SK-N-SH treated with all-trans-retinoic acid at 6 μM for 48 hours (cell line): ENCODE data around the gene PDPR.

ENCODE experiments used
- ATAC-seq: fragments of 200-7000 bp; cut with Tn5 transposase; 3 replicates; pipeline ENCODE4 v1.9.1; 2020; ENCODE audit warnings: mild to moderate bottlenecking, moderate library complexity
- ARNTL ChIP-seq: fragments of 450-650 bp; formaldehyde crosslinking; IDR thresholded peaks from 2 replicates; pipeline ENCODE4 v1.5.0; 2020; ENCODE audit warnings: low read depth, mild to moderate bottlenecking, moderate library complexity, borderline replicate concordance
- BACH2 ChIP-seq: fragments of 250-450 bp; sonication (Bioruptor Pico); IDR thresholded peaks from 2 replicates; pipeline ENCODE4 v1.9.0; 2021; ENCODE audit warnings: mild to moderate bottlenecking, borderline replicate concordance
- ESRRG ChIP-seq: fragments of 250-450 bp; sonication (Bioruptor Pico); IDR thresholded peaks from 2 replicates; pipeline ENCODE4 v1.6.1; 2021; ENCODE audit warnings: mild to moderate bottlenecking
- OSR1 ChIP-seq: fragments of 250-450 bp; sonication (Bioruptor Pico); IDR thresholded peaks from 2 replicates; pipeline ENCODE4 v1.8.0; 2022; ENCODE audit warnings: moderate library complexity, mild to moderate bottlenecking, inconsistent platforms
- PPARA ChIP-seq: fragments of 250-450 bp; sonication (Bioruptor Pico); IDR thresholded peaks from 2 replicates; pipeline ENCODE4 v1.5.0; 2020; ENCODE audit warnings: mild to moderate bottlenecking, borderline replicate concordance
- RARB ChIP-seq: fragments of 250-450 bp; sonication (Bioruptor Pico); IDR thresholded peaks from 2 replicates; pipeline ENCODE4 v1.8.0; 2021; ENCODE audit warnings: mild to moderate bottlenecking, moderate library complexity
- SNAI2 ChIP-seq: fragments of 250-450 bp; sonication (Bioruptor Pico); IDR thresholded peaks from 2 replicates; pipeline ENCODE4 v1.5.0; 2020; ENCODE audit warnings: mild to moderate bottlenecking, moderate library complexity
- TOX ChIP-seq: fragments of 250-450 bp; sonication (Bioruptor Pico); IDR thresholded peaks from 2 replicates; pipeline ENCODE4 v1.8.0; 2021; ENCODE audit warnings: mild to moderate bottlenecking, moderate library complexity, borderline replicate concordance
- ZC3H10 ChIP-seq: fragments of 250-450 bp; sonication (Bioruptor Pico); IDR thresholded peaks from 2 replicates; pipeline ENCODE4 v1.5.1; 2021; ENCODE audit warnings: mild to moderate bottlenecking, moderate library complexity
- ZFP3 ChIP-seq: fragments of 250-450 bp; sonication (Bioruptor Pico); IDR thresholded peaks from 2 replicates; pipeline ENCODE4 v1.5.0; 2020; ENCODE audit warnings: mild to moderate bottlenecking, moderate library complexity
- ZFP30 ChIP-seq: fragments of 450-650 bp; formaldehyde crosslinking; IDR thresholded peaks from 2 replicates; pipeline ENCODE4 v1.5.0; 2022; ENCODE audit warnings: mild to moderate bottlenecking, moderate library complexity
- ZNF565 ChIP-seq: fragments of 450-650 bp; formaldehyde crosslinking; conservative IDR thresholded peaks from 2 replicates; pipeline ENCODE4 v1.5.0; 2020; ENCODE audit warnings: low read depth, mild to moderate bottlenecking, moderate library complexity
- ZNF8 ChIP-seq: fragments of 450-650 bp; formaldehyde crosslinking; IDR thresholded peaks from 2 replicates; pipeline ENCODE4 v1.5.0; 2020; ENCODE audit warnings: mild to moderate bottlenecking, moderate library complexity
- TF ChIP-seq, protein P1 (sequence below): fragments of 250-450 bp; sonication (Bioruptor Pico); IDR thresholded peaks from 2 replicates; pipeline ENCODE4 v1.8.0; 2021; ENCODE audit warnings: low read depth, mild to moderate bottlenecking, moderate library complexity, borderline replicate concordance
- TF ChIP-seq, protein P2 (sequence below): fragments of 250-450 bp; sonication (Bioruptor Pico); IDR thresholded peaks from 2 replicates; pipeline ENCODE4 v1.5.0; 2020; ENCODE audit warnings: mild to moderate bottlenecking, moderate library complexity
- TF ChIP-seq, protein P3 (sequence below): fragments of 250-450 bp; sonication (Bioruptor Pico); IDR thresholded peaks from 2 replicates; pipeline ENCODE4 v1.5.1; 2020; ENCODE audit warnings: low read depth, mild to moderate bottlenecking, moderate library complexity
- TF ChIP-seq, protein P4 (sequence below): fragments of 250-450 bp; sonication (Bioruptor Pico); IDR thresholded peaks from 2 replicates; pipeline ENCODE4 v1.5.1; 2021; ENCODE audit warnings: mild to moderate bottlenecking, moderate library complexity
- TF ChIP-seq, protein P5 (sequence below): fragments of 250-450 bp; sonication (Bioruptor Pico); IDR thresholded peaks from 2 replicates; pipeline ENCODE4 v1.8.0; 2020; ENCODE audit warnings: mild to moderate bottlenecking, moderate library complexity, borderline replicate concordance

Gene PDPR

DNA sequence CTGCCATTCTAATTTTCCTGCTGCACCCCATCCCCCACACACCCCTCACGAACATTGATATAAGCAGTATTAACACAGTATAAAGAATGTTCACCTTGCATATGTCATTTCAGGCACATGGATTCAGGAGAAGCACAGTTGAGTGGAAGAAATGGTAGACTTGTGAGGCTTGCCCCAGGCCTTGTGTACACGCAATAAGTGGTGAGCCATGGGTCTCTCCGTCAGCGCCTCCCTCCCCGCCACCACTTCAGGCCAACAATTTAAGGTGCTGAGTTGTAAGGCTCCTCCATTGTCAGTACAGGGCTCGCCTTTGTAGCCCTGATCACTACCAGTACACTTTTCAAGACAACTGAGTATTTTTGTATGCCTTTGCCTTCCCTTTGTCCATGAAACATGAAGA lies 47.2 kb downstream of the PDPR start:
- TF ChIP-seq ZFP3 (CRISPR knock-in tag) = no peak
- TF ChIP-seq, protein P1, sequence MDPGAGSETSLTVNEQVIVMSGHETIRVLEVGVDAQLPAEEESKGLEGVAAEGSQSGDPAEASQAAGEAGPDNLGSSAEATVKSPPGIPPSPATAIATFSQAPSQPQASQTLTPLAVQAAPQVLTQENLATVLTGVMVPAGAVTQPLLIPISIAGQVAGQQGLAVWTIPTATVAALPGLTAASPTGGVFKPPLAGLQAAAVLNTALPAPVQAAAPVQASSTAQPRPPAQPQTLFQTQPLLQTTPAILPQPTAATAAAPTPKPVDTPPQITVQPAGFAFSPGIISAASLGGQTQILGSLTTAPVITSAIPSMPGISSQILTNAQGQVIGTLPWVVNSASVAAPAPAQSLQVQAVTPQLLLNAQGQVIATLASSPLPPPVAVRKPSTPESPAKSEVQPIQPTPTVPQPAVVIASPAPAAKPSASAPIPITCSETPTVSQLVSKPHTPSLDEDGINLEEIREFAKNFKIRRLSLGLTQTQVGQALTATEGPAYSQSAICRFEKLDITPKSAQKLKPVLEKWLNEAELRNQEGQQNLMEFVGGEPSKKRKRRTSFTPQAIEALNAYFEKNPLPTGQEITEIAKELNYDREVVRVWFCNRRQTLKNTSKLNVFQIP (CRISPR knock-in tag) = no peak
- TF ChIP-seq ESRRG = no peak
- TF ChIP-seq, protein P2, sequence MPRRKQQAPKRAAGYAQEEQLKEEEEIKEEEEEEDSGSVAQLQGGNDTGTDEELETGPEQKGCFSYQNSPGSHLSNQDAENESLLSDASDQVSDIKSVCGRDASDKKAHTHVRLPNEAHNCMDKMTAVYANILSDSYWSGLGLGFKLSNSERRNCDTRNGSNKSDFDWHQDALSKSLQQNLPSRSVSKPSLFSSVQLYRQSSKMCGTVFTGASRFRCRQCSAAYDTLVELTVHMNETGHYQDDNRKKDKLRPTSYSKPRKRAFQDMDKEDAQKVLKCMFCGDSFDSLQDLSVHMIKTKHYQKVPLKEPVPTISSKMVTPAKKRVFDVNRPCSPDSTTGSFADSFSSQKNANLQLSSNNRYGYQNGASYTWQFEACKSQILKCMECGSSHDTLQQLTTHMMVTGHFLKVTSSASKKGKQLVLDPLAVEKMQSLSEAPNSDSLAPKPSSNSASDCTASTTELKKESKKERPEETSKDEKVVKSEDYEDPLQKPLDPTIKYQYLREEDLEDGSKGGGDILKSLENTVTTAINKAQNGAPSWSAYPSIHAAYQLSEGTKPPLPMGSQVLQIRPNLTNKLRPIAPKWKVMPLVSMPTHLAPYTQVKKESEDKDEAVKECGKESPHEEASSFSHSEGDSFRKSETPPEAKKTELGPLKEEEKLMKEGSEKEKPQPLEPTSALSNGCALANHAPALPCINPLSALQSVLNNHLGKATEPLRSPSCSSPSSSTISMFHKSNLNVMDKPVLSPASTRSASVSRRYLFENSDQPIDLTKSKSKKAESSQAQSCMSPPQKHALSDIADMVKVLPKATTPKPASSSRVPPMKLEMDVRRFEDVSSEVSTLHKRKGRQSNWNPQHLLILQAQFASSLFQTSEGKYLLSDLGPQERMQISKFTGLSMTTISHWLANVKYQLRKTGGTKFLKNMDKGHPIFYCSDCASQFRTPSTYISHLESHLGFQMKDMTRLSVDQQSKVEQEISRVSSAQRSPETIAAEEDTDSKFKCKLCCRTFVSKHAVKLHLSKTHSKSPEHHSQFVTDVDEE (CRISPR knock-in tag) = no peak
- TF ChIP-seq, protein P3, sequence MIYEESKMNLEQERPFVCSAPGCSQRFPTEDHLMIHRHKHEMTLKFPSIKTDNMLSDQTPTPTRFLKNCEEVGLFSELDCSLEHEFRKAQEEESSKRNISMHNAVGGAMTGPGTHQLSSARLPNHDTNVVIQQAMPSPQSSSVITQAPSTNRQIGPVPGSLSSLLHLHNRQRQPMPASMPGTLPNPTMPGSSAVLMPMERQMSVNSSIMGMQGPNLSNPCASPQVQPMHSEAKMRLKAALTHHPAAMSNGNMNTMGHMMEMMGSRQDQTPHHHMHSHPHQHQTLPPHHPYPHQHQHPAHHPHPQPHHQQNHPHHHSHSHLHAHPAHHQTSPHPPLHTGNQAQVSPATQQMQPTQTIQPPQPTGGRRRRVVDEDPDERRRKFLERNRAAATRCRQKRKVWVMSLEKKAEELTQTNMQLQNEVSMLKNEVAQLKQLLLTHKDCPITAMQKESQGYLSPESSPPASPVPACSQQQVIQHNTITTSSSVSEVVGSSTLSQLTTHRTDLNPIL (CRISPR knock-in tag) = no peak
- no peak for TF ChIP-seq ZNF8
- no peak for ATAC-seq

DNA sequence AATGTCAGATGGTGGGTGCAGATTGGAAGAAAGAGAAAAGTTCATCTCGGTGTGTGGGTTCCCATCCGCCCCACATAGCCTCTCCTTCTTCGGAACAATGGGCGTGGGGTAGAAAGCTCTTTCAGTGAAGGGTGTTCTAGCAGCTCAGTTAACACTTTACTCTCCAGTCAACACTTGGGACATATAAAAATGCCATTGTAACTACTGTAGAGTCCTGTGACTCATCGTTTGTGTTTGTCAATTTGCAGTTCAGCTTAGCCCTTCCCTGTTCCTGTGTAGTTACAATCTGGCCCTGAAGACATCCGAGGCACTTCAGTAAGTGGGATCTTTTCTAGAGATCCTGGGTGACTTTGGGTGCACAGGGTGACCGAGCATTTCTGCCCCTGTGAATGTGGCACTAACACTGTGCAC lies 47.9 kb downstream of the PDPR start:
- TF ChIP-seq, protein P3 (CRISPR knock-in tag) = no peak
- TF ChIP-seq ZNF565 (CRISPR knock-in tag) (no peak), ZFP30 (CRISPR knock-in tag) (no peak), RARB (no peak), ZFP3 (CRISPR knock-in tag) (no peak), TOX (CRISPR knock-in tag) (no peak), BACH2 (CRISPR knock-in tag) (no peak), PPARA (CRISPR knock-in tag) (no peak), SNAI2 (CRISPR knock-in tag) (no peak), ZC3H10 (no peak)
- TF ChIP-seq, protein P1 (CRISPR knock-in tag) = no peak
- TF ChIP-seq, protein P4, sequence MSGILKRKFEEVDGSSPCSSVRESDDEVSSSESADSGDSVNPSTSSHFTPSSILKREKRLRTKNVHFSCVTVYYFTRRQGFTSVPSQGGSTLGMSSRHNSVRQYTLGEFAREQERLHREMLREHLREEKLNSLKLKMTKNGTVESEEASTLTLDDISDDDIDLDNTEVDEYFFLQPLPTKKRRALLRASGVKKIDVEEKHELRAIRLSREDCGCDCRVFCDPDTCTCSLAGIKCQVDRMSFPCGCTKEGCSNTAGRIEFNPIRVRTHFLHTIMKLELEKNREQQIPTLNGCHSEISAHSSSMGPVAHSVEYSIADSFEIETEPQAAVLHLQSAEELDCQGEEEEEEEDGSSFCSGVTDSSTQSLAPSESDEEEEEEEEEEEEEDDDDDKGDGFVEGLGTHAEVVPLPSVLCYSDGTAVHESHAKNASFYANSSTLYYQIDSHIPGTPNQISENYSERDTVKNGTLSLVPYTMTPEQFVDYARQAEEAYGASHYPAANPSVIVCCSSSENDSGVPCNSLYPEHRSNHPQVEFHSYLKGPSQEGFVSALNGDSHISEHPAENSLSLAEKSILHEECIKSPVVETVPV = no peak
- TF ChIP-seq, protein P5, sequence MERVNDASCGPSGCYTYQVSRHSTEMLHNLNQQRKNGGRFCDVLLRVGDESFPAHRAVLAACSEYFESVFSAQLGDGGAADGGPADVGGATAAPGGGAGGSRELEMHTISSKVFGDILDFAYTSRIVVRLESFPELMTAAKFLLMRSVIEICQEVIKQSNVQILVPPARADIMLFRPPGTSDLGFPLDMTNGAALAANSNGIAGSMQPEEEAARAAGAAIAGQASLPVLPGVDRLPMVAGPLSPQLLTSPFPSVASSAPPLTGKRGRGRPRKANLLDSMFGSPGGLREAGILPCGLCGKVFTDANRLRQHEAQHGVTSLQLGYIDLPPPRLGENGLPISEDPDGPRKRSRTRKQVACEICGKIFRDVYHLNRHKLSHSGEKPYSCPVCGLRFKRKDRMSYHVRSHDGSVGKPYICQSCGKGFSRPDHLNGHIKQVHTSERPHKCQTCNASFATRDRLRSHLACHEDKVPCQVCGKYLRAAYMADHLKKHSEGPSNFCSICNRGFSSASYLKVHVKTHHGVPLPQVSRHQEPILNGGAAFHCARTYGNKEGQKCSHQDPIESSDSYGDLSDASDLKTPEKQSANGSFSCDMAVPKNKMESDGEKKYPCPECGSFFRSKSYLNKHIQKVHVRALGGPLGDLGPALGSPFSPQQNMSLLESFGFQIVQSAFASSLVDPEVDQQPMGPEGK (CRISPR knock-in tag) = no peak

DNA sequence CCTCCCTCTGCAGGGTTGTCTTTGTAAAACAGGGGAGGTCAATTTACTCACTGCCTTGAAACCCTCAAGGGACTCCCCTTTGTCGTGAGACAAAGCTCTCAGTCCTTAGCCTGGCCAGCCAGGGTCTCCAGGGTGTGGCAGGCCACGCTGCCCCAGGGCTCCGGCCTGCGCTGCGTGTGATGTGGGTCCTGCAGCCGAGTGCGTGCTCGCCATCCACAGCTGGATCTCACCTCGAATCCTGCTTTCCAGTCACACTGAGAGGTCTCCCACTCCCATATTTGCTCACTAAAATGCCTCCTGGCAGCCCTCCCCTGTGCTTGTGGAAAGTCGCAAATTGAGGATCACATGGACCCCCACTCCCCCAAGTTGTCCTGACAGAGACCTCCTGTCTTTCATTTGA lies 49.5 kb downstream of the PDPR start:
- ATAC-seq = no peak

More for the DNA sequence above, 47.9 kb downstream of the PDPR start:
- peak; percentile 26; the same call in 2 of the 3 replicates for ATAC-seq

More for the DNA sequence above, 49.5 kb downstream of the PDPR start:
- TF ChIP-seq, protein P3 (CRISPR knock-in tag) = no peak
- TF ChIP-seq ZFP30 (CRISPR knock-in tag) (no peak), ARNTL (CRISPR knock-in tag) (no peak), TOX (CRISPR knock-in tag) (no peak), OSR1 (CRISPR knock-in tag) (no peak), ZNF565 (CRISPR knock-in tag) (no peak), ZNF8 (no peak)
- TF ChIP-seq, protein P4 = no peak
- TF ChIP-seq, protein P1 (CRISPR knock-in tag) = no peak
- TF ChIP-seq, all 23 proteins: peak for 0
